Skeletal muscle tissue (tissue), 4 donors: ENCODE measurements around the gene RGS9BP. TPM values are rescaled to one million over a fixed set of nuclear protein-coding genes. Genes with fewer than 3 reads are reported as not detected.

ENCODE experiments used
- H3K27ac ChIP-seq: one replicate; pipeline ENCODE4 v1.7.0; 2013; ENCODE audit warnings: mild to moderate bottlenecking, low read depth, low read length, inconsistent platforms
- H3K27me3 ChIP-seq, 3 donors: one replicate each; pipeline ENCODE4 v1.7.0; 2013; ENCODE audit warnings: low read length in 3 of 3; ENCODE audit not compliant: control insufficient read depth in 3 of 3, insufficient read depth in 3 of 3
- H3K36me3 ChIP-seq, 3 donors: one replicate each; pipeline ENCODE4 v1.7.0; 2013; ENCODE audit warnings: low read length in 3 of 3; ENCODE audit not compliant: control insufficient read depth in 3 of 3, insufficient read depth in 3 of 3
- H3K4me1 ChIP-seq, 3 donors: one replicate each; pipeline ENCODE4 v1.7.0; 2013; ENCODE audit warnings: low read length in 3 of 3, mild to moderate bottlenecking in 3 of 3; ENCODE audit not compliant: control insufficient read depth in 3 of 3, insufficient read depth in 3 of 3
- H3K4me3 ChIP-seq, 3 donors: one replicate each; pipeline ENCODE4 v1.7.0; 2013; ENCODE audit warnings: low read length in 3 of 3
- H3K9ac ChIP-seq, 3 donors: one replicate each; pipeline ENCODE4 v1.7.0; 2013; ENCODE audit warnings: low read length in 3 of 3, mild to moderate bottlenecking in 3 of 3, moderate library complexity in 2 of 3, low read depth in 1 of 3
- H3K9me3 ChIP-seq, 3 donors: one replicate each; pipeline ENCODE4 v1.7.0; 2013; ENCODE audit warnings: low read length in 3 of 3; ENCODE audit not compliant: control insufficient read depth in 3 of 3
- total RNA-seq: library from RNA; depleted of rRNA; stranded (reverse); fragments of >200 nt; gene quantifications from one replicate; pipeline ENCODE4 v1.2.3, GENCODE V29; 2014
- donor health status: Osteomylitis.

Gene RGS9BP
- total RNA-seq, 1 donor from 2014 or later, result 0.52 TPM

- H3K9me3 ChIP-seq, result no peaks in the 10 kb centered on the region
- H3K27ac ChIP-seq, result no peak overlapping the region
- no peaks in the 10 kb centered on the region for H3K27me3 ChIP-seq
- H3K4me1 ChIP-seq, result peaks cover 0 to 8% (median 7%) of the 10 kb centered on the region in 3 donors
- H3K9ac ChIP-seq, result no peak overlapping the region
- H3K36me3 ChIP-seq, result peaks cover 0 to 6% (median 4%) of the 10 kb centered on the region in 3 donors
- H3K4me3 ChIP-seq, result no peak overlapping the region
These were observed 13.5 kb upstream of the RGS9BP start for GRCh38 chr19:32662186-32662585.

DNA sequence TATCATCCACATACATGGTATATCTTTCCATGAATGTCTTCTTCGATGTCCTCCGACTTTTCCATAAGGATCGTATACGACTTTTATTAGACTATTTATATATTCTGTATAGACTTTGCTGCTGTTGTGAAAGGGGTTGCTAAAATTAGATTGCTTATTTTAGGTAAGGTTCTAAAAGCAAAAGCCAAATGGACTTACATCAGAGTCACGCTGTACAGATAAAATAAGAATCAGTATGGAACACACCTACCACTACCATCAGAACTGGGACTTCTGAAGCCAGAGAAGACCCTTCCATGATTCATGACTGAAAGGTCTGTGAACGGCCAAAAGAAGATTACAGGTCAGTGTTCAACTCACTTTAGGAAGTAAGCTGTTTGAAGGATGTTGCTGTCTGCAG is 9.6 kb upstream of the RGS9BP start:
- Histone ChIP-seq H3K27ac (peak overlapping the region; percentile 68), H3K9ac (peak overlapping the region; percentile 52 to 75 (median 55)), H3K4me1 (peaks cover 0 to 25% (median 18%) of the 10 kb centered on the region in 3 donors), H3K4me3 (peak overlapping the region; percentile 71 to 81 (median 76)), H3K36me3 (peaks cover 2 to 5% (median 4%) of the 10 kb centered on the region in 3 donors), H3K27me3 (no peaks in the 10 kb centered on the region), H3K9me3 (no peaks in the 10 kb centered on the region)

- H3K4me1 ChIP-seq, result peaks cover 24 to 51% (median 39%) of the 10 kb centered on the region in 3 donors
- H3K4me3 ChIP-seq, result no peak overlapping the region
- peak overlapping the region in 1 of 3 donors; percentile 40 for H3K9ac ChIP-seq
- H3K27ac ChIP-seq, result peak overlapping the region; percentile 30
- no peaks in the 10 kb centered on the region for H3K27me3 ChIP-seq
- no peaks in the 10 kb centered on the region for H3K9me3 ChIP-seq
- H3K36me3 ChIP-seq, result peaks cover 4 to 9% (median 5%) of the 10 kb centered on the region in 3 donors
These were observed 6.3 kb upstream of the RGS9BP start for GRCh38 chr19:32669310-32669709.

DNA sequence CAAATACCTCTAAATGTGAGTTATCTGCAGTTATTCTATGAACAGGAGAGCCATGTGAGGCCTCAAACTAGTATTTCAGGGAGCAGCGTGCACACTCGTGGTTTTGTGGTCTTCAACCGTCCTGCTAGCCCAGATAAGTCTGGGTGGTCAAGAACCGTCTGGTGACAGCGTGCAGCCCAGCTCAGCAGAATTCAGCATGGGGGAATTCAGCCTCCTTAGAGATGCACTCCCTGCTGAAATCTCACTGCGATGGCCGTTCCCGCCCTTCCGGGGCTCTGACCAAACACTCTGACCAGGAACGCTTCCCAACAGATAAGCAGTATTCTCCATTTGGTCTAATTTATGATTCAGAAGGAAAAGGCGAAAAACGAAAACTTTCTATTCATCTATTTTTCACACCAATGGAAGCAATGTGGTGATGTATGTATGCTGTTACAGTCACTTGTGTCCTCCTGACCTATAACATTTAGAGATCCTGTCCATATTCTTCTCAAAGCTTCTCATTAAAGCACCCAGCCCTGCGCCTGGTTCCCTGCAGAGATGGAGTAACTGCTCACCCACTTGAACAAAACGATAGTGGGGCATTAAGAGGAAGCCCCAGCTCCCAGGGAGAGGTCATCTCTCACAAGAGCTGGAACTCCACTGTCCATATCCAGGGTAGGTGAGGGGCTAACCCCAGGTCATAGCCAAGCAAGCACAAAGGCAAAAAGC is 3.6 kb upstream of the RGS9BP start:
- H3K27me3 ChIP-seq, result peaks cover 0 to 14% (median 7%) of the 10 kb centered on the region in 3 donors

GRCh38 chr19:32672841-32673240 is 2.8 kb upstream of the RGS9BP start:
- peaks cover 32 to 71% (median 51%) of the 10 kb centered on the region in 3 donors for H3K4me1 ChIP-seq
- H3K9ac ChIP-seq, result peak overlapping the region in 2 of 3 donors; percentile 45 to 51
- H3K9me3 ChIP-seq, result no peaks in the 10 kb centered on the region
- H3K4me3 ChIP-seq, result peak overlapping the region in 1 of 3 donors; percentile 22
- peaks cover 0 to 15% (median 10%) of the 10 kb centered on the region in 3 donors for H3K27me3 ChIP-seq
- peaks cover 0 to 7% (median 5%) of the 10 kb centered on the region in 3 donors for H3K36me3 ChIP-seq
- H3K27ac ChIP-seq, result no peak overlapping the region

More for the DNA sequence above, 3.6 kb upstream of the RGS9BP start:
- Histone ChIP-seq H3K4me3 (peak overlapping the region in 1 of 3 donors; percentile 22), H3K4me1 (peaks cover 32 to 65% (median 47%) of the 10 kb centered on the region in 3 donors), H3K27ac (no peak overlapping the region), H3K9me3 (no peaks in the 10 kb centered on the region), H3K9ac (peak overlapping the region in 1 of 3 donors; percentile 16), H3K36me3 (peaks cover 1 to 7% (median 5%) of the 10 kb centered on the region in 3 donors)

- Histone ChIP-seq H3K36me3 (peaks cover 0 to 7% (median 5%) of the 10 kb centered on the region in 3 donors), H3K4me3 (peak overlapping the region in 1 of 3 donors; percentile 22), H3K27ac (no peak overlapping the region), H3K9ac (peak overlapping the region in 2 of 3 donors; percentile 45 to 51), H3K4me1 (peaks cover 32 to 67% (median 51%) of the 10 kb centered on the region in 3 donors), H3K27me3 (peaks cover 0 to 15% (median 10%) of the 10 kb centered on the region in 3 donors), H3K9me3 (no peaks in the 10 kb centered on the region)
These were observed 2.1 kb upstream of the RGS9BP start for GRCh38 chr19:32673573-32673972.

DNA sequence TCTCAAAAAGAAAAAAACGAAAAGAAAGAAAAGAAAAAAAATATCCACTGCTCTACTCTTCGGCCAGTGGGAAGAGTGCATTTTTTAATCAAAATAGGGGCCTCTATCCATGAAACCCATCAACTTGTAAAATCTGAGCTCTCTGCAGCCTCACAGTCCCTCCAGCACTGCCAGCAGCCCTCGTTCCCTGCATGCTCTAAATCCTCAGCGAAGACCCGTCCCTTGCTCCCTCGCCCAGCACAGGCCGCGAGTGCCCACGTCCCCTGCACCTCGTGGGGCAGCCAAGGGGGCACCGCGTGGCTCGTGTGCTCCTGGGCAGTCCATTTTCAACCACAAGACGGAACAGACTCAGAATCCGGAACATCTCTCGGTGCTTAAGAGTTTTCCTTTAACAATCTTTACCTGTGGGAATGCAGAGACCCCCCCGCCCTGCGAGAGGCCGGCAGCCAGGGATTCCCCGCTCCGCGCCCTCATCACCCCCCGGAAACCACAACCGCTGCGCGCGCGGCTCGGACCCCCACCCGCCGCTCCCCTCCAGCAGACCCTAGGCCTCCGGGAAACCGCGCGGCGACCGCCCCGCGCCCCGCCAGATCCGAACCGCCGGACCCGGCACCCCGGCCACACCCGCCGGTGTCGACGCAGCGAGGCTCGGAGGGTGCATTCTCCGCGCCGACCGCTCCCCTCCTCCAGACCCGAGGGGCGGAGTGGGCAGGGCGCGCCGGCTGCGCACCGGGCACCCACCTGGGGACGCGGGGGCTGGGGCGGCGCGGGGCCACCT is 1.3 kb upstream of the RGS9BP start:
- Histone ChIP-seq H3K27me3 (peaks cover 0 to 15% (median 10%) of the 10 kb centered on the region in 3 donors), H3K36me3 (peaks cover 0 to 7% (median 3%) of the 10 kb centered on the region in 3 donors), H3K27ac (peak overlapping the region; percentile 93), H3K4me3 (peak overlapping the region; percentile 85 to 97 (median 93)), H3K9ac (peak overlapping the region; percentile 47 to 82 (median 78)), H3K4me1 (peaks cover 32 to 63% (median 47%) of the 10 kb centered on the region in 3 donors), H3K9me3 (no peaks in the 10 kb centered on the region)

DNA sequence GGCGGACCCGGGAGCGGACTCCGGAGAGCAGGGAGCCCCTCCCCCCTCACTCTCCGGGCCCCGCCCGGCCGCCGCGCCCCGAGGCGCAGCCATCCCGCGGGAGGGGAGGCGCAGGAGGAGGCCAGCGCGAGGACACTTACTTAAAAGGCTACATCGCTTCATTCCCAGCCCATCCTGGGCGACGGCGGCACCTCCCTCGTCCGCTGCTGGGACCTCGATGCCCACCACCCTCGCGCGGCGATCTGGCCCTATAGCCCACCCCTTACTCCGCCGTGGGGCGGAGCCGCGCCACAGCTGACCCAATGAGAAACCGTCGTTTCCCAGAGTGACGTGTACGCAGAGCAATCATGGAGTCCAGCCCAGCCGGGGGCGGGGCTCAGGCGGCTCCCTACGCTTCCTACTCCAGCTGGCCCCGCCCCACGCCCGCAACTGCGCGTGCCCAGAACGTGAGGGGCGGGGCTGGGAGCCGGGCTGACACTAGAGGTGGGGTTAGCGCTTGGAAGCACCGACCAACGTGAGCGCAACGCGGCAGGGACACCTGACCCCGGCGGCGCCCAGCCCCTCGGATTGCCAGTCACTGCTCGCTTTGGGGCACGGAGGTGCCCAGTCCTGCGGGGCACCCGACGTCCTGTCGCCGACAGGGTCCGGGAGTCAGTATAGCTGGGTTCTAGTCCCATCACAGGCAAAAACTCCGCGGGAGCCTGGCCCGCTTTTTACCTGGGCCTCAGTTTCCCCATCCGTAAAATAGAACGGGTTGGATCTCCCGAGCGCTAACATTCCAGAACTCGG is 523 bp upstream of the RGS9BP start, which contains the start of gene ANKRD27:
Gene ANKRD27 (minus strand): TSS at position 250 of the 789 bp plus-strand sequence. CDS start 16,165 bp downstream, outside the sequence.
- peaks cover 0 to 15% (median 10%) of the 10 kb centered on the region in 3 donors for H3K27me3 ChIP-seq
- H3K4me3 ChIP-seq, result peak within 1 kb of the TSS; percentile 85 to 97 (median 93)
- H3K27ac ChIP-seq, result peak within 1 kb of the TSS; percentile 93
- peaks cover 32 to 56% (median 40%) of the 10 kb centered on the region in 3 donors for H3K4me1 ChIP-seq
- peak within 1 kb of the TSS; percentile 76 to 83 (median 78) for H3K9ac ChIP-seq
- no peaks in the 10 kb centered on the region for H3K9me3 ChIP-seq
- peaks cover 0 to 7% (median 0%) of the 10 kb centered on the region in 3 donors for H3K36me3 ChIP-seq
